Measurements from ENCODE around the gene MOCS3. TPM values are rescaled to one million over a fixed set of nuclear protein-coding genes. Genes with fewer than 3 reads are reported as not detected.

The MOCS3 gene
- total and polyA plus RNA-seq, 2 of the 13 experiments (the other 11 are each of a cell fraction or from before 2014, with no cell fraction given), result 3.7 to 8.4 TPM

GRCh38 chr20:50929299-50930138, 29.1 kb upstream of the MOCS3 start (continued):
- TF ChIP-seq ZFAT (CRISPR knock-in tag; conservative IDR thresholded peaks at IDR 0.05) (no peak), SMAD9 (CRISPR knock-in tag; IDR thresholded peaks at IDR 0.05) (no peak), SP1 (IDR thresholded peaks at IDR 0.05) (no peak), SP1 (CRISPR knock-in tag; IDR thresholded peaks at IDR 0.05) (peak; percentile 66; the same call in 1 of the 2 replicates), DMAP1 (CRISPR knock-in tag; IDR thresholded peaks at IDR 0.05) (peak; percentile 82), EED (CRISPR knock-in tag; IDR thresholded peaks at IDR 0.05) (no peak), ZNF614 (CRISPR knock-in tag; IDR thresholded peaks at IDR 0.05; ENCODE audit: borderline replicate concordance) (peak; percentile 99), MEF2D (CRISPR knock-in tag; IDR thresholded peaks at IDR 0.05) (peak; percentile 84; the same call in 1 of the 2 replicates), MBNL3 (CRISPR knock-in tag; conservative IDR thresholded peaks at IDR 0.05) (no peak), AGO2 (optimal IDR thresholded peaks at IDR 0.05; ENCODE audit: low read depth, low read length) (peak; percentile 32), ZNF280D (CRISPR knock-in tag; IDR thresholded peaks at IDR 0.05) (peak; percentile 97), THYN1 (CRISPR knock-in tag; IDR thresholded peaks at IDR 0.05; ENCODE audit: borderline replicate concordance, low read depth) (no peak), ZNF264 (CRISPR knock-in tag; IDR thresholded peaks at IDR 0.05) (no peak; the same call in 1 of the 2 replicates), YY1 (IDR thresholded peaks at IDR 0.05; ENCODE audit: insufficient read depth, insufficient replicate concordance, low read depth, low read length) (peak; percentile 87), ZNF20 (CRISPR knock-in tag; IDR thresholded peaks at IDR 0.05) (no peak), RNF219 (CRISPR knock-in tag; IDR thresholded peaks at IDR 0.05) (no peak), ZNF367 (CRISPR knock-in tag; IDR thresholded peaks at IDR 0.05; ENCODE audit: borderline replicate concordance) (no peak), PPARG (CRISPR knock-in tag; conservative IDR thresholded peaks at IDR 0.05) (peak; percentile 93), SP4 (CRISPR knock-in tag; IDR thresholded peaks at IDR 0.05) (peak; percentile 26; the same call in 1 of the 2 replicates), REXO4 (CRISPR knock-in tag; IDR thresholded peaks at IDR 0.05; ENCODE audit: borderline replicate concordance) (no peak), ATF5 (CRISPR knock-in tag; IDR thresholded peaks at IDR 0.05; ENCODE audit: low read depth) (peak; percentile 77; the same call in 1 of the 2 replicates), ZBTB21 (CRISPR knock-in tag; IDR thresholded peaks at IDR 0.05) (no peak)

Measured in HepG2 (cell line).